GM12873 (cell line): ENCODE measurements around the gene PCDHGB5.

ENCODE experiments used
- TF ChIP-seq, protein P1 (sequence below): IDR thresholded peaks from 2 replicates; pipeline ENCODE4 v1.5.1; 2012; ENCODE audit warnings: low read depth, mild to moderate bottlenecking, moderate library complexity, low read length, control low read depth; ENCODE audit not compliant: insufficient read depth; ENCODE audit errors: missing control alignments

PCDHGB5 gene

GRCh38 chr5:141439411-141440141 lies 41.8 kb downstream of the PCDHGB5 start:
- TF ChIP-seq, protein P1, sequence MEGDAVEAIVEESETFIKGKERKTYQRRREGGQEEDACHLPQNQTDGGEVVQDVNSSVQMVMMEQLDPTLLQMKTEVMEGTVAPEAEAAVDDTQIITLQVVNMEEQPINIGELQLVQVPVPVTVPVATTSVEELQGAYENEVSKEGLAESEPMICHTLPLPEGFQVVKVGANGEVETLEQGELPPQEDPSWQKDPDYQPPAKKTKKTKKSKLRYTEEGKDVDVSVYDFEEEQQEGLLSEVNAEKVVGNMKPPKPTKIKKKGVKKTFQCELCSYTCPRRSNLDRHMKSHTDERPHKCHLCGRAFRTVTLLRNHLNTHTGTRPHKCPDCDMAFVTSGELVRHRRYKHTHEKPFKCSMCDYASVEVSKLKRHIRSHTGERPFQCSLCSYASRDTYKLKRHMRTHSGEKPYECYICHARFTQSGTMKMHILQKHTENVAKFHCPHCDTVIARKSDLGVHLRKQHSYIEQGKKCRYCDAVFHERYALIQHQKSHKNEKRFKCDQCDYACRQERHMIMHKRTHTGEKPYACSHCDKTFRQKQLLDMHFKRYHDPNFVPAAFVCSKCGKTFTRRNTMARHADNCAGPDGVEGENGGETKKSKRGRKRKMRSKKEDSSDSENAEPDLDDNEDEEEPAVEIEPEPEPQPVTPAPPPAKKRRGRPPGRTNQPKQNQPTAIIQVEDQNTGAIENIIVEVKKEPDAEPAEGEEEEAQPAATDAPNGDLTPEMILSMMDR = no peak

- TF ChIP-seq, protein P1 = no peak
These were observed 42.6 kb downstream of the PCDHGB5 start for GRCh38 chr5:141440341-141440740.

GRCh38 chr5:141441571-141442170 lies 43.9 kb downstream of the PCDHGB5 start:
- TF ChIP-seq, protein P1 = no peak
